ENCODE measurements around the gene CD72.
"Not testable (repeated sequence)": the region's sequence is repeated elsewhere in the genome, so short reads cannot be mapped to it uniquely, and the experiment has no call there.

- not testable (repeated sequence) for TF ChIP-seq POLR2A (IDR thresholded peaks at IDR 0.05)
- TF ChIP-seq, protein P1, sequence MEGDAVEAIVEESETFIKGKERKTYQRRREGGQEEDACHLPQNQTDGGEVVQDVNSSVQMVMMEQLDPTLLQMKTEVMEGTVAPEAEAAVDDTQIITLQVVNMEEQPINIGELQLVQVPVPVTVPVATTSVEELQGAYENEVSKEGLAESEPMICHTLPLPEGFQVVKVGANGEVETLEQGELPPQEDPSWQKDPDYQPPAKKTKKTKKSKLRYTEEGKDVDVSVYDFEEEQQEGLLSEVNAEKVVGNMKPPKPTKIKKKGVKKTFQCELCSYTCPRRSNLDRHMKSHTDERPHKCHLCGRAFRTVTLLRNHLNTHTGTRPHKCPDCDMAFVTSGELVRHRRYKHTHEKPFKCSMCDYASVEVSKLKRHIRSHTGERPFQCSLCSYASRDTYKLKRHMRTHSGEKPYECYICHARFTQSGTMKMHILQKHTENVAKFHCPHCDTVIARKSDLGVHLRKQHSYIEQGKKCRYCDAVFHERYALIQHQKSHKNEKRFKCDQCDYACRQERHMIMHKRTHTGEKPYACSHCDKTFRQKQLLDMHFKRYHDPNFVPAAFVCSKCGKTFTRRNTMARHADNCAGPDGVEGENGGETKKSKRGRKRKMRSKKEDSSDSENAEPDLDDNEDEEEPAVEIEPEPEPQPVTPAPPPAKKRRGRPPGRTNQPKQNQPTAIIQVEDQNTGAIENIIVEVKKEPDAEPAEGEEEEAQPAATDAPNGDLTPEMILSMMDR (IDR thresholded peaks at IDR 0.05): not testable (repeated sequence)
These were observed 23.3 kb upstream of the CD72 start for GRCh38 chr9:35641478-35641877.

Measured in lower leg skin (tissue), 3 donors.